Kidney epithelial cell (primary cell): ENCODE data around the gene MSX1. TPM values are rescaled to one million over a fixed set of nuclear protein-coding genes. Genes with fewer than 3 reads are reported as not detected.

ENCODE experiments used
- DNase-seq: peaks from one replicate; pipeline ENCODE4 v3.0.0-alpha.2; 2010; ENCODE audit warnings: low read depth
- H3K27me3 ChIP-seq: 2 replicates; pipeline ENCODE4 v1.6.0; 2011; ENCODE audit warnings: low read length; ENCODE audit not compliant: control insufficient read depth, insufficient read depth
- H3K36me3 ChIP-seq: 2 replicates; pipeline ENCODE4 v1.5.1; 2011; ENCODE audit warnings: low read length; ENCODE audit not compliant: control insufficient read depth, insufficient read depth
- H3K4me3 ChIP-seq: 2 replicates; pipeline ENCODE4 v1.5.1; 2011; ENCODE audit warnings: low read depth, mild to moderate bottlenecking, control low read depth, low read length
- total RNA-seq: library from RNA; depleted of rRNA; stranded (reverse); fragments of >200 nt; gene quantifications from 2 replicates; pipeline ENCODE4 v1.2.3, GENCODE V29; 2015
- TF ChIP-seq, protein P1 (sequence below): IDR thresholded peaks from 2 replicates; pipeline ENCODE4 v1.5.1; 2011; ENCODE audit warnings: mild to moderate bottlenecking, moderate library complexity, low read length, control low read depth, inconsistent platforms; ENCODE audit not compliant: insufficient read depth, poor library complexity, severe bottlenecking

MSX1 gene
- total RNA-seq, 1 donor from 2014 or later, result 1.6 TPM

DNA sequence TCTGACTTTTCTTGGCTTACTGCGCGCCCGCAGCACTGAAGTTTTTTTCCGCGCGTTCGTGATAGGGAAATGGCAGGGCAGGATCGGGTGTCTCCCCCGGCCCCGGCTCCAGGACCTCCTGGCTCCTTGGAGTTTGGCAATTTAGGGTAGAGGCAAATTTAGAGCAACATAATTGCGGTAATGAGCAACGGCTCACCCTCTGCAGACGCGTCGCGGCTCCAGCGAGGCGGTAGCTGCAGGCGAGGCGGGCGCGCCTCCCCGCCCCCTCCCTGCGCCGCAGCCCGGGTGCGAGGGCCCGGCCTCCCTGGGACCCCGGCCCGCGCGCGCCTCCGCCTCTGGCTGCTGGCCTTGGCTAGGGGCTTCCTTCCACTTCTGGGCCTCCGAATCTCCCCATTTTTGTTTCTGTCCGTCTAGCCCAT, 6.2 kb downstream of the MSX1 start:
- no peak for DNase-seq
- TF ChIP-seq, protein P1, sequence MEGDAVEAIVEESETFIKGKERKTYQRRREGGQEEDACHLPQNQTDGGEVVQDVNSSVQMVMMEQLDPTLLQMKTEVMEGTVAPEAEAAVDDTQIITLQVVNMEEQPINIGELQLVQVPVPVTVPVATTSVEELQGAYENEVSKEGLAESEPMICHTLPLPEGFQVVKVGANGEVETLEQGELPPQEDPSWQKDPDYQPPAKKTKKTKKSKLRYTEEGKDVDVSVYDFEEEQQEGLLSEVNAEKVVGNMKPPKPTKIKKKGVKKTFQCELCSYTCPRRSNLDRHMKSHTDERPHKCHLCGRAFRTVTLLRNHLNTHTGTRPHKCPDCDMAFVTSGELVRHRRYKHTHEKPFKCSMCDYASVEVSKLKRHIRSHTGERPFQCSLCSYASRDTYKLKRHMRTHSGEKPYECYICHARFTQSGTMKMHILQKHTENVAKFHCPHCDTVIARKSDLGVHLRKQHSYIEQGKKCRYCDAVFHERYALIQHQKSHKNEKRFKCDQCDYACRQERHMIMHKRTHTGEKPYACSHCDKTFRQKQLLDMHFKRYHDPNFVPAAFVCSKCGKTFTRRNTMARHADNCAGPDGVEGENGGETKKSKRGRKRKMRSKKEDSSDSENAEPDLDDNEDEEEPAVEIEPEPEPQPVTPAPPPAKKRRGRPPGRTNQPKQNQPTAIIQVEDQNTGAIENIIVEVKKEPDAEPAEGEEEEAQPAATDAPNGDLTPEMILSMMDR, result no peak
- H3K36me3 ChIP-seq, result no peaks in the 10 kb centered on the region
- no peak overlapping the region for H3K4me3 ChIP-seq
- peaks cover 98% of the 10 kb centered on the region for H3K27me3 ChIP-seq

DNA sequence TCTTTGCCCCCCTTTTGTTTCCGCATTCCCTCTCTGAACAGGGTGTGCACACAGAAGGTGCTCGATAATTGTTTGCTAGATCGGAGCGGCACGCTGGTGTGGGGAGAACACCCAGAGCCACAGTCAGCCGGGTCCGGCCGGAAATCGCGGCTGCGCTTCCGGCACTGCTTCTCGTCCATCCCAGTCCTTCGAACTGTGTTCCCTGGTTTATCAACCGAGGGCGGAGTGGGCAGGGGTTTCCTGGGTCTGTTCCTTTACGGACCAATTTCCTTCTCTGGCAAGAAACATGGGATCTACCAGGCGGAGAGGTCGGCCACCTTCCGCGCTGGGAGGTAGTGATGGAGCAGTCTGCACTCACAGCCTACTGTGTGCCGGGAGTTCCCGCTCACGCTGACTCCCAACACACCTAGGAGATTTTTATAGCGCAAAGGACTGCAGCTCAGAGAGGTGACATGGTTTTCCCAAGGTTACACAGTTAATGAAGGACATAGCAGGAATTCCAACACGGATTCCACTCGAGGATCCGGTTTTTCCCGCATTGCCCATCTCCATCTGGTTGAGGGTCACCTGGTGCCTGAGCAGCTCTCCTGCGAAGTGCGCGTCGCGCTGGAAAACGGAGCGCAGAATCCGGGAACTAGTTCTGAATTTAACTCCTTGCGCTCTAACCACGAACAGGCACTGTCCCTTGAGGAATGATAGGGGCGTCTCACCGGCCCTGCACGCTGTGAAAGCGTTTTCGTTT, 6.8 kb downstream of the MSX1 start:
- no peak for DNase-seq
- Histone ChIP-seq H3K36me3 (no peaks in the 10 kb centered on the region), H3K27me3 (peaks cover 98% of the 10 kb centered on the region), H3K4me3 (no peak overlapping the region)
- TF ChIP-seq, protein P1, result no peak

DNA sequence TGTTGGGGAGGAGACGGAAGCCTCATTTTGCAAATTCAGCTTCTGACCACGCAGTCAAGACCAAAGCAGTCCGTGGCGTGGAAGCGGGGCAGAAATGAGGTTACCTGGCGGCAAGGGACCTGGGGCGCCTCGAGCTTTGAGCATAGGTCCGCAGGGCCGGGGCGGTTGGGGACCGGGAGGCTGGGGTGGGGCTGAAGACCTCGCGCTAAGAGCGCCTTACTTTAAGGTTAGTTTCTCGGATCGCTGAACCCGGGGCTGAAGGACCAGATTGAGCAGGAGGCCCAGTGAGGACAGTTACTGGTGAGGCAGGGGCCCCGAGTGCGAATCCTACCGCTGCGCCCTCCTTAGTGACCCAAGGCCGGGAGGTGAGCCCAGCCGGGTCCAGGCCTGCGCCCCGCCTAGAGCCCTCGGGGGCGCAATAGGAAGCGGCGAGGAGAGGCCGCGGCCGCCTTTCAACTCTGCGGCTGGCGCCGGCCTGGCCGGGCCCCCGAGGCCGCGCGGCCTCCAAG, 7.5 kb downstream of the MSX1 start:
- TF ChIP-seq, protein P1, result no peak
- H3K4me3 ChIP-seq, result no peak overlapping the region
- no peak for DNase-seq
- H3K36me3 ChIP-seq, result no peaks in the 10 kb centered on the region
- H3K27me3 ChIP-seq, result peaks cover 98% of the 10 kb centered on the region

DNA sequence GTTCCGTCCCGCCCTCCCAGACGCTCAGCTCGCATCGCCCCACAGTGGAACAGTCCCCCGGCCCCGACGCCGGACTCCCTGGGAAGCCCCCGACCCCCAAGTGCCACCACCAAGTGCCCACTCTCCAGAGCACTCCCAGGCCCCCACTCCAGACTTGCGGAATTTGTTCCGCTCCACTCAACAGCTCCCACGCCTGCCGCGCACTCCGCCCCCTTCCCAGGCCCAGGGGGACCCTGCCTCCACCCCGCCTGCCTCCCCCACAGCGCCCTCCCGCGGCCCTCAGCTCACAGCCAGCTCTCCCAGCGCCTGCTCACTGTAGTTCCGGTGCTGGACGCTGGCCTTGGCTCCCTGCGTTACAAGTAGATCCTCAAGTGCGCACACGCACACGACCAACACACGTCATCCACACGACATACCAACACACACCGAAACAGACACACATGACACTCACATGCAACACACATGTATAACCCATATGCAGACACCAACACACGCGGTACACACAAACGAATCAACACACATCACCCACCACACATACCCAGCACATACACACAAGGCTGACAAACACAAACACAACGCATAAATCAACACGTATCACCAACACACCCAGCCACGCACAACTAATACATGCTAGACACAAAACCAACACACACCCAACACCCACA, 8.0 kb downstream of the MSX1 start:
- Histone ChIP-seq H3K4me3 (no peak overlapping the region), H3K36me3 (no peaks in the 10 kb centered on the region), H3K27me3 (peaks cover 98% of the 10 kb centered on the region)
- no peak for DNase-seq
- TF ChIP-seq, protein P1, result no peak

DNA sequence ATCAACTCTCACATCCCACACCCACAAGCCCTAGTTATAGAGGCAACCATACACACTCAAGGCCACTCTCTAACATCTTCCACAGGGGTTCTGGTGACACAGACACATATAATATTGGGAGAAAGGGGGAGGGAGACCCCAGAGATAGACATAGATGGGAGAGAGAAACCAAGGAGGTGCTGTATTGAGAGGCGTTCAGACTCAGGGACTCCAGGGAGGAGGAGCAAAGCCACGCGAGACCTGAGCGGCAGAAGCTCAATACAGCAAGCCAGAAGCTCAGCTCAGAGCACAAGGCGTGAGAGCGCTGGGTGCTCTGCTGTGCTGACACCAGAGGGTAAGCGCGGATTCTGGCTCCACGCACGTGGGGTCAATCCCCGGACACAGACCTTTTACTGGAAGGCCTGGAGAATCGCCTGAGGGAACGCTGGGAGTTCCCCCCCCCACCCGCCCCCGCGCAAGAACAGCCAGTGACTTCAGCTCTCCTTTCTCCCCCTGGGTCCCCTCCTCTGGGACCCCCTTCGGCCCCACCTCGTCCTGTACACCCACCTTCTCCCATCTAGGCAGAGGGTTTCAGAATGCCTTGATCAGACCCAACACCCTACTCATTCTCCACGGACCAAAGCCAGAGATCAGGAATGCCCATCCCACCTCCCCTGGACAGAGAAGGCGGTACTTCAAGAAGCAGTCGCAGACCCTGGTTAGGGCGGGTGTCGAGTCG, 8.7 kb downstream of the MSX1 start:
- Histone ChIP-seq H3K36me3 (no peaks in the 10 kb centered on the region), H3K4me3 (no peak overlapping the region), H3K27me3 (peaks cover 98% of the 10 kb centered on the region)
- TF ChIP-seq, protein P1, result no peak
- DNase-seq, result no peak
